ENCODE results near the gene CNN3.

DNA sequence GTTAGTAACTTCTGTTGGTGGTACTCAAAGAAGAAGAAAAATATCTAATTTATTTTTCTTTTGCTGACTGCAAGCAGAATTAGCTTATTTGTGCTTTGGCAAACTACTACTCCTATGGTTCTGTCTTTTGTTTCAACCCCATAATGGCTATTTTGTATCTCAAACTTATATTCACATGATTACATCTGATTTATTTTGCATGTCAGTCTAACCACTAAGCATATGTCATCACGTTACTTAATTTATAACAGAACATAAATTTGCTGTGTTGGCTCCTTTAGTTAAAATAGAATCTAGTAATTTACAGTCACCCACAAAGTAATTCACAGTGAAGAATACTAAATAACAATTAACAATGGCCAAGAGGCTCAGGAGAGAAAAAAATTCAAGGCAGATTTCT, 39.1 kb upstream of the CNN3 start:
- TF ChIP-seq, protein P1, sequence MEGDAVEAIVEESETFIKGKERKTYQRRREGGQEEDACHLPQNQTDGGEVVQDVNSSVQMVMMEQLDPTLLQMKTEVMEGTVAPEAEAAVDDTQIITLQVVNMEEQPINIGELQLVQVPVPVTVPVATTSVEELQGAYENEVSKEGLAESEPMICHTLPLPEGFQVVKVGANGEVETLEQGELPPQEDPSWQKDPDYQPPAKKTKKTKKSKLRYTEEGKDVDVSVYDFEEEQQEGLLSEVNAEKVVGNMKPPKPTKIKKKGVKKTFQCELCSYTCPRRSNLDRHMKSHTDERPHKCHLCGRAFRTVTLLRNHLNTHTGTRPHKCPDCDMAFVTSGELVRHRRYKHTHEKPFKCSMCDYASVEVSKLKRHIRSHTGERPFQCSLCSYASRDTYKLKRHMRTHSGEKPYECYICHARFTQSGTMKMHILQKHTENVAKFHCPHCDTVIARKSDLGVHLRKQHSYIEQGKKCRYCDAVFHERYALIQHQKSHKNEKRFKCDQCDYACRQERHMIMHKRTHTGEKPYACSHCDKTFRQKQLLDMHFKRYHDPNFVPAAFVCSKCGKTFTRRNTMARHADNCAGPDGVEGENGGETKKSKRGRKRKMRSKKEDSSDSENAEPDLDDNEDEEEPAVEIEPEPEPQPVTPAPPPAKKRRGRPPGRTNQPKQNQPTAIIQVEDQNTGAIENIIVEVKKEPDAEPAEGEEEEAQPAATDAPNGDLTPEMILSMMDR (IDR thresholded peaks at IDR 0.05): no peak
- TF ChIP-seq EP300 (IDR thresholded peaks at IDR 0.05; ENCODE audit: low read depth): no peak

All from transverse colon (tissue), 3 donors.